Glomerular endothelial cell (primary cell): ENCODE measurements around the gene LMO4. TPM values are rescaled to one million over a fixed set of nuclear protein-coding genes. Genes with fewer than 3 reads are reported as not detected.

Source experiments
- DNase-seq: peaks from one replicate; pipeline ENCODE4 v3.0.0-alpha.2; 2011; ENCODE audit warnings: low read depth, low spot score; ENCODE audit errors: extremely low read depth
- total RNA-seq: library from RNA; depleted of rRNA; stranded (reverse); fragments of >200 nt; gene quantifications from 2 replicates; pipeline ENCODE4 v1.2.3, GENCODE V29; 2015

LMO4 gene
- total RNA-seq, 1 donor from 2014 or later: 17.6 TPM

- no peak for DNase-seq
These were observed 1.1 kb upstream of the LMO4 start for GRCh38 chr1:87327376-87328271.

DNA sequence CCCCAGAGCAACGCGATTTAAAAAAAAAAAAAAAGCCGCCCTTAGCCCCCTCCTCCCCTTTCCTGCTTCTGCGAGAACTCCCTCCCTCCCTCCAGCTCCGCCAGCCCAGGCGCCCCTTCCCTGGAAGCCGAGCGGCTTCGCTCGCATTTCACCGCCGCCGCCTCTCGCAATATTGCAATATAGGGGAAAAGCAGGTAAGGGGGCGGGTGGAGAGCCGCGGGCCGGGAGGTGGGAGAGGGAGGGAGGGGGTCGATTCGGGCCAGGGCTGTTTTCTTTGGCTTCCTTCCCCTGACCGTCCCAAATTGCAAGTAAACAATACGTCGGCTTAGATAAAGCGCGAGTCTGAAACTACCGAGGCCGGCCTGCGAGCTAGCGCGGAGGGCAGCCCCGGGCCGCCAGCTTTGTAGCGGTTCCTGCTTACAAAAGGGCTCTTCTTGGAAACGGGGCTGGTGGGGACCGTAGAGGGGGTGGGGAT lies 408 bp downstream of the LMO4 start:
- DNase-seq: no peak

- no peak for DNase-seq
These were observed 911 bp downstream of the LMO4 start for GRCh38 chr1:87329526-87330056.

DNA sequence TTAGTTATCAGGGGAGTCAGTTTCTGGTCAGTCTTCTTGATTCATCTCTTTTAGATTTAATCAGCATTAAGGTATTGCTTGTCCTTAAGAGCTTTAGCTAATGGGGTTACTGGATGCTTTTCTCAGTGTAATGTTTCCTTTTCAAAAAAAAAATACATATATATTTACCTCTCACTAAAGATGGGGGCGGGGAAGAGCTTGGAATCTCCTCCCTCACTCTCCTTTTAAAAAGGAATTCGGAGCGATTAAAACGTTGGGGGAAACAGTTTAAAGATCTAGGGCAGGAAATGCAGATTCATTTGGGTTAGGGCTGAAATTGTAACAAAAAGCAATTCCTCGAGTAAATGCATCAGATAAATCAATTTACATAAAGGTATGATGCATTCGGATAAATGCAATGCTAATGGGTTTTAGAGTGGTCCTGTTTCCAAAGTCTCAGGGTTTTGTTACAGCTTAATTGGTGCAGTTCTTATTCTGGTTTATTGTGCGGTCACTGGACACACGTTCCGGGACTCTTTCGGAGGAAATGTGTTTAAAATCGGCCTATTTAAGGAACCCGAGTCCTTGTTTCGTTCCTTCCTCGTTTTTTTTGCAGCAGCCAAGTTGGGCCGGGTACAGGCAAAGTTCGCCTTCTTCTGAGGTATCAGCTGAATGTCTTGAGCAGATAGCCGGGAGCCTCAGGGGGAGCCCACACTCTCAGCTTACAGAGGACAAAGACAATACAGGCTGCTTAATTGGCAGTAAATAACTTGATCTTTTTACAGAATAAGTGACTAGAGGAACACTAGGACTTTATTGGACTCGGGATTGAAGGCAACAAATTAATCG lies 1.6 kb downstream of the LMO4 start:
- DNase-seq: no peak

DNA sequence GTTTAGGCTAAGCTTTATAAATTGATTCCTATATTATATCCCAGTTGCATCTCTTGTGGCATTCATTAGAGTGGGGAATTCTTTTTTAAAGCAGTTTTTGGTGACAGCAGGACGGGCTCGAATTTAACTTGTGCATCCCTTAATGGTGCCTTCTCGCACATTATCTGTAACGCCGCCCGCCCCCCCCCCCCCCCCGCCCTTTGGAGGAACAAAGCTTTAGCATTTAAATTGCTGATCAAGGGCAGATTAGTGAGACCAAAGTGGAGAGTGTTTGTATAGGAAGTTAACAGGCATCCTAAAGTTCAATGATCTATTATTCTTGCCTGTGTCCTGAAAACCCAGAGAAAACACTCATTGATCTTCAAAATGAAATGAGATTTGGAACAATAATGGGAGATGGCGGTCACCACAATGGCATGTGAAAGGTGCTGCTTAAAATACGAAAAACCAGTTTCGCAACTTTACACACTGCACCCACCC lies 2.2 kb downstream of the LMO4 start:
- DNase-seq: no peak

- no peak for DNase-seq
These were observed 2.9 kb downstream of the LMO4 start for GRCh38 chr1:87331365-87332241.

- no peak for DNase-seq
These were observed 5.1 kb downstream of the LMO4 start for GRCh38 chr1:87333692-87334347.

DNA sequence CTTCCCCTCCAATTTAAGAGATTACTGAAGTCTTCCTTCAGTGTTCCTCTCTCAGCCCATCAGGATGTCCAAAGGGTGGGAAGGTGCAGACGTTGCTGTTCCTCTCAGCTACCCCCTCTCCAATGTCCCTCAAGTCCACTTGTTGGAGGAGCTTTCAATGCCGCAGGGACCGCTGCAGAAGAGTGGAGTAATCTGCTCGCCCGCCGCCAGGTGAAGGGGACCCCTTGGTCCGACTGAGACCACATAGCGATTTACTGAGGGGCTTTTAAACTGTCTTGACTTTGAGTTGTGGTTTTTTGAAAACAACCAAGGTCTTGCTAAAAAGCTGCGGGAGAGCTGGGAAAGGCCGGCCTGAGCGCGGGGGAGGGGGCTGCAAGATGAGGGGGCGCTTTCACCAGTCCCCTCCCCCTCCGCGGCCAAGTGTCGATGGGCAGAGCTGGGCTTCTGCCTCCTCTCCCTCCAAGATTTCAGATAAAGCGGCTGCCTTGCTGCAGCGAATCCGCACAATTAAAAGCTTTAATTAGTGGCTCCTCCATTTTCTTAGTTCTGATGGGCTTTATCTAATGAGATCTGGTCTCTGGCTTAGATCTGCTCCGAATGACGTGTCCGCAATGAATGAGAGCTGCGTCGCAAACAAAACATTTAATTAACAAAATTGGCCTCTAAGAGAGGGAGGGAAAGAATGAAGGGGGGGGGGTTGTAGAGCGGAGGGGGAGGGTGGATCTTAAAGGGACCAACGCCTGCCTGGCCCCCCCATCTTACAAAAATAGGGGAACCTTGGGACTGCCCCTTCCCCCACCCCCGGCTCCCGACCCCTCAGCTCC lies 5.9 kb downstream of the LMO4 start:
- DNase-seq: no peak

GRCh38 chr1:87335175-87335884 lies 6.7 kb downstream of the LMO4 start:
- no peak for DNase-seq

DNA sequence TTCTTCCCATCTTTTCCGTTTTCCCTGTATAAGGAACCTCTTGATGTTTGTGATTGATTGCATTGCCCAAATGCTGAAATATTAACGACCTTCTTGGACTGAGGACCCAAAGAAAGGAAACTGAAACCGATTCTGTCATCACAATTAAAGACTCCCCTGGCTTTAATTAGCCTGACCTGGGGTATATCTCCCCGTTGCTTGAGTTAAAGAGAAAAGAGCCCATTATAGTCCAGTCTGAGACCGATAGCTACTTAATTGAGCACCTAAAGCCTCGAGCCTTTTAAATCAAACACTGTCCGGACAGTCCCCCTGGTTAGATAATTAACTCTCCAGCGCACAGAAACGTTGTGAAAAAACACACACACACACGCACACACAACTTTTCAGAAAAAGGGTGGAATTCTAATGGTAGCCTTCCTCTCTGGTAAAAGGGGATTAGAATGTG lies 8.0 kb downstream of the LMO4 start:
- DNase-seq: no peak

GRCh38 chr1:87337606-87338005 lies 8.9 kb downstream of the LMO4 start:
- no peak for DNase-seq

- DNase-seq: no peak
These were observed 9.9 kb downstream of the LMO4 start for GRCh38 chr1:87338566-87338965.

- no peak for DNase-seq
These were observed 15.6 kb downstream of the LMO4 start for GRCh38 chr1:87344231-87344630.

DNA sequence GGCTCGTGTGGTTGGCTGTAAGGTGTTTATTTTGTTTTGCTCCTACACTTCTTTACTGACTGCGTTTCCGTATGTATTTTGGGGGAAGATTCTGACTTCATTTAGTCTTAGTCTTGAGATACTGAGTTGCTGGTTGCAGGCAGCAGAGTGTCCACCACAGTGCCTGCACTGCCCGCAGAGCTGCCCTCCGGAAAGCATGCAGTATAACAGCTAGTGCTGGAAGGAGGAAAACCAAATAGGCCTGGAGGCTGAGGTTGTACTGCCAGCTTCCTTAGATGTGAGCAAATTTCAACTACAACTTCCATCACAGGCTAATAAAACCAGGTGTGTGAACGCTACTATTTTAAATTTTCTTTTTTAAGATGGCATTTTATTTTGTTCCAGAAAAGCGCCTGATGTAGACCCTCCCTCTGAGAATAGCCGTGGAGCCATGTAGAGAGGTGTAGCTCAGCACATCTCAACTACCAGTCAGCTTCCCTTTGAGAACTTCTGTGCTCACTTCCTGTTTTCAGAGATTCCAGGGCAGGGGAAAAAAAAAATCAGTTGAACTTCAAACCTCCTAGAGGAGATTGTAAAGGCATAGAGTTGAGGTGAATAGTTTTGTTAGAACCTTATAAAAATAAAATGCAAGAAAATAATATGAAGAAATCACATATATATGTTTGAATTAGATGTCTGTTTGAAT lies 17.6 kb downstream of the LMO4 start:
- DNase-seq: no peak

- DNase-seq: no peak
These were observed 19.8 kb downstream of the LMO4 start for GRCh38 chr1:87348341-87349019.

GRCh38 chr1:87349036-87349435 lies 20.4 kb downstream of the LMO4 start:
- DNase-seq: no peak

DNA sequence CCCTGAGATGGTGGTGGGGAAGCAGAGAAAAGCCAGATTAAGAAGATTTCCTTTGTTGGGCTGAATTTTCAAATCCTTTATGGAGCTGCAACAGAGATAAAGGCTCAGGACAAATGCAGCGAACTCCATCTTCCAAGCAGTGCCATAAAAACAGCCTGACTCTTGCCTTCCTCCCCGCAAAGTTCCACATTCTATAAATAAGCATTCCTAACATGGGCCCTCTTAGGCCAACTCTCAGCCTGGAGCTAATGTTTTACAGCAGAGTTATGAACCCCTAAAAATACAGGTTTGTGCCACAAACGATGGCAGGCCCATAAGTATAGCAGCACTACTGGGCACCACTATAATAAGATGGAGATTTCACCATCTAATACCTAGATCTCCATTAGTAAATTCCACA lies 27.2 kb downstream of the LMO4 start:
- no peak for DNase-seq
